ENCODE results near the gene DLGAP4.

Gene DLGAP4

DNA sequence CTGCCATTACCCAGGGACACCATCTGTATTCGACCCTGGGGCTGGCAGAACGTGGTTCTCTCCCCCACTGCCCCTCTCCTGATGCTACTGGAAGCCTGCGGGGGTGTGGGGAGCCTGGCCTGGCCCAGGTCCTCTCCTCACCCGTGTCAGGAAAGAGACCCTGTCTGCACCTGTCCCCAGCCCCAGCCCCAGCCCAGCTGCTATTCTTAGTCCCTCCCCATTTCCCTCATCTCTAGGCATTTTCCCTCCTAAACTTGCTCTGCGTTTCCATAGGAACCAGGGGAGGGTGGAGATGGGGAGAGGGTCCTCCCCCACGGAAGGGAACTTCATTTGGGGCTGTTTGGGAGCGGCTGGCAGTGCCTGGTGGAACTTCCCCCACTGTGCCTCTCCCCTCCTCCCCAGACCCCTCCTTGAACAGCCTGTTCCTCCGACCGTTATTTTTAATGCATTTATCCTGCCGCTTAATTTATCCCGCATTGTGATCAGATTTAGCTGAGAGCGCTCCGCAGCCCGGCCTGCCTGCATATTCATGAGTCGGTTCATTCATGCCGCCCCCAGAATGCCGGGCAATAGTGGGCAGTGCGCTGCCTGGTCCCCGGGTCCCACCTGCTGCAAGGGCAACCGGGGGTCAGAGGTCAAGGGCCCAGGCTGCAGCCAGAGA lies 31.8 kb upstream of the DLGAP4 start:
- no peak for DNase-seq (ENCODE audit: low read depth)

DNA sequence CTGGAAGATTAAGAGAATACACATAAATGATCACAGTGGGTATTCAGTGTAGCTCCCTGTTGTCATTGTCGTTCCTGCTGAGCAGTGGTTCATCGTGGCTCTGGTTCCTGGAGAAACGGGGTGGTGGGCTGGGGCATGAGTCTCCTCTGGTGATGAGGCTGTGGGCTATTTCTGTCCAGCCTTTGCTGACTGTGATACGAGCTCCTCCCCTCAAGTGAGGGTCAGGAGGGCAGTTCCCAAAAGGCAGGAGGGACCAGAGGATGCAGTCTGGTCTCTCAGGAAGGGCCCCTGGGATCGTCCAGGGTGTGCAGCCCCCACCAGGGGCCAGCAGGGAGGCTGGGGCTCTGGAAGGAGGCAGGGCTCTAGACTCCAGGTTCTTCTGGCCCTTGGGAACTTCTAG lies 31.1 kb upstream of the DLGAP4 start:
- no peak for DNase-seq (ENCODE audit: low read depth)

DNA sequence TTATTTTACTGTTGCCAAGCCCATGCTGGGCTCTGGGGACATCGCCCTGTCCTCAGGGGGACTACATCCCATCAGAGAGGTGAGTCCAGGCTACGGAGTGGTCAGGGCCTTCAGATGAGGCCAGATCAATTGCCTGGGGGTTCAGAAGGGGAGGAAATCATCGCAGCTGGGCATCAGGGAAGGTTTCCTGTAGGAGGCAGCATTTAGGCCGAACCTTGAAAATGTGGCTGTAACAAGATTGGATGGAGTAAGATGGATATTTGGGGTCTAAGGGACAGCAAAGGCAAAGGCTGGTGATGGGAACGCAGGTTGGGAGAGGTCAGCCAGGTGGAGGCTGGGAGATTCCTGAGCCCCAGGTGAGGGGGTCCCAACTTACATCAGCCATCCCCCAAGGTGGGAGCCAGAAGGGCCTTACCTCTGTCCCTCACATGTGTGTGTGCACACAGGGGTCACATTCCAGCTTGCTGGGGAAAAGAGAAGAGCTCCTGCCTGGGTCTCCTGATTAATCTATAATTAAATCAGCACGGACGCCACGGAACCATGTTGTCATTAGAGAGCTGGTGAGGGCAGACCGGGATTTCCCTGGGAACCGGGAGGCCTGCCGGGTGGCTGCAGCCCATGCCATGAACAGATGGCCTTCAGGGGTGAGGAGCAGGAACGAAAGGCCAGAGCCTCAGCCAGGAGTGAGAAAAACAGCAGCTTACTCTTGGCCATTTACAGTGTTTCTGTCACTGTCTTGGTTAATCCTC lies 30.5 kb upstream of the DLGAP4 start:
- no peak for DNase-seq (ENCODE audit: low read depth)

- no peak for DNase-seq (ENCODE audit: low read depth)
Measured at GRCh38 chr20:36277546-36277945, 28.6 kb upstream of the DLGAP4 start.

DNA sequence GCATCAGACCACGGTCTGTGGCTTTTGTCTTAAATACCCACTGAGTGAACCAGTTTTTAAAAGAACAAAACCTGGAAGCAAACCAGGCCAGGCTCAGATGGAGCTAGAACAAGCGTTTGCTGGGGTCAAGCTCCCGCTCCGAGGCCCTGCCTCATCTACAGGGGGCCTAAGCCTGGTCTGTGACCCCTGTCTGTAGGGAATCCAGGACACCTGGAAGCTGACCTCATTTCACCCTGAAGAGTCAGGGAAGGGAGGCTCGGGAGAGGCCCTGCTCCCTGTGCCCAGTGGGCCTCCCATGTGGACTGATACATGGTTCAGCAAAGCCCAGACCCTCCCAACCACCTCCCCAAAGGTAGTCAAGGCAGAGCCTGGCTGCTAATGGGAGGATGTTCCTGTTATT lies 26.8 kb upstream of the DLGAP4 start:
- no peak for DNase-seq (ENCODE audit: low read depth)

DNA sequence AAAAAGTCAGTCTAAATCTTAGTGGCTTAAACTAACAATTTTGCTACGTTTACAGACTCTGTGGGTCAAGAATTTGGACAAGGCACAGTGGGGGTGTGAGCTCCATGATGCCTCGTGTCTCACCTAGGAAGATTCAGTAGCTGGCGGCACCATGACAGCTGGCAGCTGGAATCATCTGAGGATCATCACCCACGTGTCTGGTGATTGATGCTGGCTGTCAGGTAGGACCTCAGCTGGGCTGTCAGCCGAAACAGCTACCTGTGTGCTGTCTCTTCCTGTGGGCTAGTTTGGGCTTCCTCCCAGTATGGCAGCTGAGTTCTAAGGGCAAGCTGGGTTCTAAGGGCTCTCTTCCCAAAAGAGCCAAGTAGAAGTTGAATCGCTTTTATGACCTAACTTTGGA lies 26.4 kb upstream of the DLGAP4 start:
- DNase-seq (ENCODE audit: low read depth), result no peak

DNA sequence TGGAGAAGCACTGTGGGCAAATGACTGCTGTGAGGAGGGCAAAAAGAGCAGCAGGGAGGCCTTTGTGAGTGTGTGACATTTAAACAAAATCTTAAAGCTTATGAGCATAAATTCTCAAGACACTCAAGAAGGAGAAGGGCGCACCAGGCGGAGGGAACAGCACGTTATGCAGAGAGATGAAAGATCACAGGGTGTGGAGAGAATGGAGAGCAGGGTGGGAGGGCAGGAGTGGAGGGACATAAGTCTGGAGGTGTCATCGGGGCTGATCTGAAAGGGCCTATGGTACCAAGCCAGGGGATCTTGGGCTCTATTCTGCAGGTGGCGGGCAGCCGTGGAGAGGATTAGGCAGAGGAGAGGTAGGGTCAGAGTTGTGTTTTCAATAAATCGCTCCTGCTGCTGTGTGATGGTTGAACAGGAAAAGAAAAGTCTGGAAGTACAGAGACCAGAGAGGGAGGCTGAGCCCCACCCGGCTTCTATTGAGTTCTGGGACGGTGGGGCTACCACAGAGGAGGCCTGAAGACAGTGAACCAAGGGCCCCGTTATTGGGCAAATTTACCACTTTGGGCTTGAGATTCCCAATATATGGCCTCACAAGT lies 24.3 kb upstream of the DLGAP4 start:
- DNase-seq (ENCODE audit: low read depth), result no peak

DNA sequence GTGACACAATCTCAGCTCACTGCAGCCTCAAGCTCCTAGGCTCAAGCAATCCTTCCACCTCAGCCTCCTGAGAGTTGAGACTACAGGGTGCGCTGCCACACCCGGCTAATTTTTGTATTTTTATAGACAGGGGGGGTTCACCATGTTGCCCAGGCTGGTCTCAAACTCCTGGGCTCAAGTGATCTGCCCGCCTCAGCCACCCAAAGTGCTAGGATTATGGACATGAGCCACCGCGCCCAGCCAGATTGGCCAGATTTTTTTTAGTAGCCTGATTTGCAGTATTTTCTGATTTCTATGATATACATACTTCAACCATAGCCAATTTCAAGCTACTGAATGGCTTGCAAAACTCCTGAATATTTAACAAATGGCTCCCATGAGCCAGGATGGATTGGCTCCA lies 21.4 kb upstream of the DLGAP4 start:
- DNase-seq (ENCODE audit: low read depth), result no peak

- no peak for DNase-seq (ENCODE audit: low read depth)
Measured at GRCh38 chr20:36285746-36286447, 20.2 kb upstream of the DLGAP4 start.

GRCh38 chr20:36297656-36298055 lies 8.5 kb upstream of the DLGAP4 start:
- DNase-seq (ENCODE audit: low read depth), result no peak

GRCh38 chr20:36298061-36298460 lies 8.1 kb upstream of the DLGAP4 start:
- no peak for DNase-seq (ENCODE audit: low read depth)

DNA sequence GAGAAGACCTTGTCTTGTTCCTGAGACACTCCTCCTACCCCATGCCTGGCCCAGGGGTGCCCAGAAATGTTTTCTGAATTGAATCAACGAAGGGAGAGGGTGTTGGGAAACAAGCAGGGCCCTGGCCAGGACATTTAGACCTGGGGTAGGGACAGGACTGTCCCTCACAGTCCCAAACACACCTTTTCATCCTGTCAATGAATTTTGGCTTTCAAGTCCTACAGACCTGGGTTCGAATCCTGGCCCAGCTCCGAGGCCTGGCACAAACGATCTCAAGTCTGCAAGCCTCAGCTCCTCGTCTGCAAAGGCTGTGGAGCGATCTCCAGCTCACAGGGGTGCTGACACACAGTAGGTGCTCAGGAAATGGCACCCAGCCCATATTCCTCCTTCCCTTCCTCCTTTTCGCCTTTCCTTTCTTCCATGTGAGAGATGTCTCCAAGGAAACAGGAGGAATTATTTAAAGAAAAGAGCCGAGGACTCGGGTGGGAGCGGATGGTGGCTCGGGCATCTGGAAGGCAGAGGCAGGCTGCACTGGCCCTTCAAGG lies 7.3 kb upstream of the DLGAP4 start:
- no peak for DNase-seq (ENCODE audit: low read depth)

GRCh38 chr20:36299459-36299858 lies 6.7 kb upstream of the DLGAP4 start:
- DNase-seq (ENCODE audit: low read depth), result no peak

DNA sequence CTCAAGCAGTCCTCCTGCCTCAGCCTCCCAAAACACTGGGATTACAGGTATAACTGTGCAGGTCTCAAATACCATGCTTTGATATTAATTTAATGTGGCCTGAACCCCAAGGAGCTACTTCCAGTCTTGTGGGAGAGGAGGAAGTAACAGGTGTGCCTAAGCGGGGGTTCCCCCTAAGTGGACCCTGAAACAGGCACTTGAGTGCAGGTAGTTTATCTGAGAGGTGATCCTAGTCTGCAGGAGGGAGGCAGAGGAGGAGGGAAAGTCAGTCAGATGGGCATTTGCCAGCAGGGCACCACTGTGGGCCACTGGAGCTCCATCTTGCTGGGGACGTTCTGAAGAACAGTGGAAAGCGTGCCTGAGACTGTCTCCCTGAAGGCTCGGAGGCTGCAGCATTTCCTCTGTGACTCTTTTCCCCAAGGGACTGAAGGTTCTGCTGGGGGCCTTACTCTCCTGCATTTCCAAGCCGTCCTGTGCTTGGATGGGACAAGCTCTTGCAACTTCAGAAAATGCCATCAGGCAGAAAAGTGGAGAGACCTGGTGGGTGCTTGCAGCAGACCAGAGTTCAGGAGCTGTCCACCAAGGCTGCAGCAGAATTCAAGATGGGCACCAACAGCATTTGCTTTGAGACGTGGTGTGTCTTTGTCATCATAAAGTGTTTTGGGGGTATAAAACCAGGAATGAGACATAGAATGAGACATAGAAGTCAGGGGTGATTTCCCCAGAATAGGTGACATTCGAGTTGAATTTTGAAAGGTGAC lies 4.6 kb upstream of the DLGAP4 start:
- no peak for DNase-seq (ENCODE audit: low read depth)

DNA sequence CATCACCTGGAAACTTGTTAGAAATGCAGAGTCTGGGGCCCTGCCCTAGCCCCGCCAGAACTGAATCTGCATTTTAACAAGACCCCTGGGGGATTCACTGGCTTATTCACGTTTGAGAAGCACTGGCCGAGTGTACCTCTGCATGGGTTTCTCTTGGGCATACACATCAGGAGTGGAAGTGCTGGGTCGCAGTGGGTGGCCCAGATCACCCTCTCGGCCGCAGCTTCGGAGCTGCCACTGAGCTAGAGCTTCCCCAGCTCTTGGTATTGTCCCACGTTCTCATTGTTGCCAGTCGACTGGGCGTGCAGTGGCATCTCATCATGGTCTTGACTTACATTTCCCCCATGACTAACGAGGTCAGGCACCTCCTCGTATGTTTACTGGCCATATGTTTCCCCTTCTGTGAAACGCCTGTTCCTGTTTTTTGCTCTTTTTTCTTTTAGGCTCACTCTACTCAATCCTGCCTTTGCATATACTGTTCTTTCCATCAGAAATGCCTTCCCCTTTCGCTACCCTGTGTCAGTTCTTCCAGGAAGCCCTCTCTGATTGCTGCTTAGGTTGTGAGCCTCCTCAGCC lies 3.0 kb upstream of the DLGAP4 start:
- DNase-seq (ENCODE audit: low read depth), result no peak

GRCh38 chr20:36303831-36304230 lies 2.3 kb upstream of the DLGAP4 start:
- no peak for DNase-seq (ENCODE audit: low read depth)

GRCh38 chr20:36304786-36305495 lies 1.2 kb upstream of the DLGAP4 start:
- no peak for DNase-seq (ENCODE audit: low read depth)

DNA sequence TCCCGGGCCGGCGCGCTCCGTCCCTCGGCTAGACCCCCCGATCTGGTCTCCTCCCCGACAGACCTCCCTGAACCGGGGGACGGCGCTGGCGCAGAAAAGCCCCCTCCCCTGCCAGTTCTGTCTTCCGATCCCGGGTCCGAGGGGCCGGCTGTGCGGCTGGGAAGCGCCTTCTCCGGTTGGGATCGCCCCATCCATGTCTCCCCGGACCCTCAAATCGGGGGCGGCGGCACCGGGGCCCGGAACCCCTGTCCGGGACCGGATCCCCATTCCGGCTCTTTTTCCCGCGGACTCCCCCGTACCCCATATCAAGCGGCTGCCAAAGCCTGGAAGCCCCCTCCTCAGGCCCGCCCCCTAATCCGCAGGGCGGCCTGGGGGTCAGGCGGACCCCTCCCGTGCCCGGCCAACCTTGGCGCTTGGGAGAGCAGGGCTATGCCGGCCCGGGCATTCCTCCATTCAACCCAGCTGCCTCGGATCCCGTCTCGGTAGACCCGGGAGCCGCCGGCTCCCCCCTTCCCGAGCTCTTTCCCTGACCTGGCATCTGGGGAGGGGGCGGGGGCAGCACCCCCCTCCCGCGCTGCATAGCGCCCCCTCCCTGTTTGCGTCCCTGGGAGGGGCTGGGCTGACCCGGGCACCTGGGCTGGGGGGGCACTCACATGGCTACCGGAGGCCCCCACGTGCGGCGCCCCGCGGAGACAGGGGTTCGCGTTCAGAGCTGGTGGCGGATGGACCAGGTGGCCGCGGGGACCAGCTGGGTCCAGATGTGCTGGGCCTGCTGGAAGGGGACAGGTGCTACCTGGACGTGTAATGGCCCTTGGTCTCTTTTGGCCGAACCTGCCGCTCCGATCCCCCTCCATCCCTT lies 643 bp downstream of the DLGAP4 start:
- DNase-seq (ENCODE audit: low read depth), result no peak

DNA sequence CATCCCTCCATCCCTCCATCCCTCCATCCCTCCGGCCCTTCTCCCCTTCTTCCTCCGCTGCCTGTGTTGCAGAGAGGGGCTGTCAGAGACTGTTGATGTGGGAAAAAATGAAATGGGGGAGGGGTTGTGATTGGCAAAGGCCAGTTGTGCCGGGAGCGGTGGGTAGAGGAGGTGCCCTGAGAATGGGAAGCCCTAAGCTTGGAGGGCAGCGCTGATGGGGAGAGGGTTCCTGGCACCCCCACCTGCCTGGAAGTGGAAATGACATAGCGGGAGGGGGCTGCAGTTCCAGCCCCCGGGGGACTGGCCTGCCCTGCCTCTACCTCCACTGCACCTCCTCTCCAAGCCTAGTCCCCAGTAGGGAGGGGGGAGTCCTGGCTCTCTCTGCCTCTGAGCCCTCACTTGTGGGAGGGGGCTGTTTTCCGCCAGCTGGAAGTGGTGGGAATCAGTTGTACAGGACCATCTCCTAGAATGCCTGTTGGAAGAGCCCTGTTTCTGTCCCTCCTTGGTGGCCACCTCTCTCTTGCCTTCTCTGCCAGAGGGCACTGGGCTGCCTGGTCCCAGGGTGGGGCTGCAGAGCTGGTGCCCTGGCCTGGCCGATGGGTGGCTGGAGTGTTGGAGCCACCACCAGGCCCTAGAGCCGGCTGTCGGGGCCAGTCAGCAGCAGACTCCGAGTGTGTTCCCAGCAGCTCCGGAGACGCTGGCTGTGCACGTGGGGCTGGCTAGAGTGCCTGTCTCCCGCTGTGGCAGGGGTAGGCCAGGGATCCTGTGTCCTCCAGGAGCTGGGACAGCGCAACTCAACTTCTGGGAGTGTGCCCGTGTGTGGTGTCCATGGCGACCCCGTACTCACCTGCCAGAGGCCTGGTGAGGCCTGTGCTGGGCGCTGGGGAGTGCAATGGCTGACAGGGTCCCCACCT lies 1.5 kb downstream of the DLGAP4 start:
- DNase-seq (ENCODE audit: low read depth), result no peak
